ENCODE data around the gene LAMP5. TPM values are rescaled to one million over a fixed set of nuclear protein-coding genes. Genes with fewer than 3 reads are reported as not detected.

The LAMP5 gene
- total RNA-seq, 2 donors from 2014 or later = 0.14 to 0.34 TPM

DNA sequence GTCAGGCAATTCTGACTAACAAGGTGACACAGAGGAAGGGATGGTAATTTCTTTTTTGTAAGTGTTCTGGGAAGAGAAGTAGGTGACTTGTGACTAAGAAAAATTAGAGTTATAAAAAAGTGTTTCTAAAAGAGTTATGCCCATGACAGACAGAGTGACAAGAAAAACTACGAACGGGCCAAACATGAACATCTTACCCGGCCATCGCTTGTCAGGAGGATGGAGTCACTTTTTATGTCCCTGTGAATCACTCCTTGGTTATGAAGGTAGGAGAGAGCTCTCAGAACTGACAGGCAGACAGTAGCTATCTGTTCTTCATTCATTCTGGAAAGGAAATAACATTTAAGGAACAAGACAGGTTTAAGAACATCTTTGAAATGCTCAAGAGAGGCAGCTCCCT lies 43.0 kb downstream of the LAMP5 start:
- Histone ChIP-seq H3K27ac (no peak overlapping the region), H3K4me1 (replicated peaks) (no peaks in the 10 kb centered on the region), H3K9me3 (no peaks in the 10 kb centered on the region), H3K36me3 (no peaks in the 10 kb centered on the region), H3K4me3 (no peak overlapping the region), H3K27me3 (replicated peaks; ENCODE audit: insufficient read depth) (no peaks in the 10 kb centered on the region)
- WGBS = 93% methylated on average over 4 of the region's 4 CpGs
- TF ChIP-seq POLR2A (IDR thresholded peaks at IDR 0.05) = no peak
- TF ChIP-seq POLR2AphosphoS5 (IDR thresholded peaks at IDR 0.05) = no peak
- TF ChIP-seq, protein P1, sequence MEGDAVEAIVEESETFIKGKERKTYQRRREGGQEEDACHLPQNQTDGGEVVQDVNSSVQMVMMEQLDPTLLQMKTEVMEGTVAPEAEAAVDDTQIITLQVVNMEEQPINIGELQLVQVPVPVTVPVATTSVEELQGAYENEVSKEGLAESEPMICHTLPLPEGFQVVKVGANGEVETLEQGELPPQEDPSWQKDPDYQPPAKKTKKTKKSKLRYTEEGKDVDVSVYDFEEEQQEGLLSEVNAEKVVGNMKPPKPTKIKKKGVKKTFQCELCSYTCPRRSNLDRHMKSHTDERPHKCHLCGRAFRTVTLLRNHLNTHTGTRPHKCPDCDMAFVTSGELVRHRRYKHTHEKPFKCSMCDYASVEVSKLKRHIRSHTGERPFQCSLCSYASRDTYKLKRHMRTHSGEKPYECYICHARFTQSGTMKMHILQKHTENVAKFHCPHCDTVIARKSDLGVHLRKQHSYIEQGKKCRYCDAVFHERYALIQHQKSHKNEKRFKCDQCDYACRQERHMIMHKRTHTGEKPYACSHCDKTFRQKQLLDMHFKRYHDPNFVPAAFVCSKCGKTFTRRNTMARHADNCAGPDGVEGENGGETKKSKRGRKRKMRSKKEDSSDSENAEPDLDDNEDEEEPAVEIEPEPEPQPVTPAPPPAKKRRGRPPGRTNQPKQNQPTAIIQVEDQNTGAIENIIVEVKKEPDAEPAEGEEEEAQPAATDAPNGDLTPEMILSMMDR (IDR thresholded peaks at IDR 0.05) = no peak
- DNase-seq (ENCODE audit: low spot score) = no peak
- intact Hi-C loops (cut with DNase I) = no loop called here

- no peak for DNase-seq (ENCODE audit: low spot score)
Measured at GRCh38 chr20:9565910-9566550, 51.6 kb downstream of the LAMP5 start.

DNA sequence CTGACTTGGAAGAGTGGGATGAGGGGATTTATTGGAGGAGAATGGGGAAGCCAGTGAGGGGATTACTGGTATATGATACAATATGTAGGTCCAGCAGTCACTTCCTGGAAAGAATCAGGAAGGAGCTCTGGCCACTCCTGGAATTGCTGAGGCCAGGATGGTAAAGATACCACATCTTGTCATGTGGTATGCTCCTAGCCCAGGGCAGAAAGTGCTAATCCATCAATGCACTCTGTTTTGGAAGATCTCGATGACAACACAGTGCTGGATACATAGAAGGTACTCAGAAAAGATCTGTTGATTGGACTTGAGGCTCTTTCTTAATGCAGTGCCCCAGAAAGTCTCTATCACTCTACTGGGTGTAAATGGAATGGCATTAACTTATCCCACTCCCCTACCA lies 52.6 kb downstream of the LAMP5 start:
- Histone ChIP-seq H3K27me3 (replicated peaks; ENCODE audit: insufficient read depth) (no peaks in the 10 kb centered on the region), H3K4me3 (no peak overlapping the region), H3K9me3 (no peaks in the 10 kb centered on the region), H3K27ac (no peak overlapping the region), H3K4me1 (replicated peaks) (no peaks in the 10 kb centered on the region), H3K36me3 (no peaks in the 10 kb centered on the region)
- 88% methylated on average over 1 of the region's 1 CpG for WGBS
- intact Hi-C loops (cut with DNase I) = no loop called here
- TF ChIP-seq POLR2A (IDR thresholded peaks at IDR 0.05) = no peak
- TF ChIP-seq, protein P1 (IDR thresholded peaks at IDR 0.05) = no peak
- TF ChIP-seq POLR2AphosphoS5 (IDR thresholded peaks at IDR 0.05) = no peak
- DNase-seq (ENCODE audit: low spot score) = no peak

More at GRCh38 chr20:9565910-9566550, 51.6 kb downstream of the LAMP5 start:
- TF ChIP-seq POLR2A (IDR thresholded peaks at IDR 0.05) (no peak), POLR2AphosphoS5 (IDR thresholded peaks at IDR 0.05) (no peak)
- TF ChIP-seq, protein P1 (IDR thresholded peaks at IDR 0.05) = no peak
- no peaks in the 10 kb centered on the region for H3K9me3 ChIP-seq
- H3K36me3 ChIP-seq = no peaks in the 10 kb centered on the region
- H3K27me3 ChIP-seq (replicated peaks; ENCODE audit: insufficient read depth) = no peaks in the 10 kb centered on the region
- intact Hi-C loops (cut with DNase I) = no loop called here
- no peaks in the 10 kb centered on the region for H3K4me1 ChIP-seq (replicated peaks)
- WGBS = 94% methylated on average over 20 of the region's 20 CpGs
- no peak overlapping the region for H3K4me3 ChIP-seq
- no peak overlapping the region for H3K27ac ChIP-seq

DNA sequence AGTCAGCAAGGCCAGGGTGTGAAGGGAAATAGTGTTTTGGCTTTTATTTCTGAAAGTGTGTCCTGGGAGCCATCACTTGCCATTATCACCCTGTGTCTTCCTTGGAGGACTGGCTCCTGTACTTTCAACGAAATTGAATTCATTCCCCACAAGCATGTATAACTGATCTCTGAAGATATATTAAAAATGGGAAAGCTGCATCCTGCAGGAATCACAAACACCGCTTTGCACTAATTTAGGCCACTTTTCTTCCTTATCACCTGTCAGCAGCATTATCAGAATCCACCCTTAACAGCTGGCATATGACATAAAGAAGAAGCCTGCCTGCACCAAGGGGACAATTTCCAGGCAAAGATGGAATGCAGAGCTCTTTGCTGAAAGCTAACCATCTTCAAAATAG lies 56.2 kb downstream of the LAMP5 start:
- intact Hi-C loops (cut with DNase I) = no loop called here

More for the DNA sequence above, 56.2 kb downstream of the LAMP5 start:
- no peaks in the 10 kb centered on the region for H3K9me3 ChIP-seq
- H3K36me3 ChIP-seq = no peaks in the 10 kb centered on the region
- H3K27ac ChIP-seq = no peak overlapping the region
- 62% methylated on average over 2 of the region's 2 CpGs for WGBS
- H3K27me3 ChIP-seq (replicated peaks; ENCODE audit: insufficient read depth) = no peaks in the 10 kb centered on the region
- H3K4me1 ChIP-seq (replicated peaks) = no peaks in the 10 kb centered on the region
- TF ChIP-seq, protein P1 (IDR thresholded peaks at IDR 0.05) = no peak
- no peak for TF ChIP-seq POLR2A (IDR thresholded peaks at IDR 0.05)
- TF ChIP-seq POLR2AphosphoS5 (IDR thresholded peaks at IDR 0.05) = no peak
- no peak for DNase-seq (ENCODE audit: low spot score)
- H3K4me3 ChIP-seq = no peak overlapping the region

All from prostate gland (tissue), 2 donors.